B cell (primary cell): ENCODE data around the gene SKIC2. TPM values are rescaled to one million over a fixed set of nuclear protein-coding genes. Genes with fewer than 3 reads are reported as not detected.

Experiments
- ATAC-seq: fragments of 200-7000 bp; cut with Tn5 transposase; one replicate; pipeline ENCODE4 v1.10.0; 2021; ENCODE audit warnings: low read depth, mild to moderate bottlenecking, moderate number of reproducible peaks, moderate library complexity
- CTCF ChIA-PET: fragments of 350-600 bp; sonication (Branson Sonifier 250); formaldehyde crosslinking; loops from one replicate; lab custom pipeline; 2021; ENCODE audit warnings: antibody characterized with exemption, inconsistent platforms; lab: Charles Lee
- POLR2A ChIA-PET: fragments of 350-600 bp; sonication (Branson Sonifier 250); formaldehyde crosslinking; loops from one replicate; lab custom pipeline; 2021; ENCODE audit warnings: antibody characterized with exemption; lab: Charles Lee
- DNase-seq: peaks from one replicate; pipeline ENCODE4 v3.0.0; 2013
- H2AFZ ChIP-seq: 2 replicates; pipeline ENCODE4 v1.6.1; 2012; ENCODE audit warnings: mild to moderate bottlenecking, low read depth, low read length; ENCODE audit not compliant: insufficient read depth, poor library complexity, severe bottlenecking
- H3K27ac ChIP-seq, 2 donors: 1 replicate in 1 of 2; 2 replicates in 1 of 2; pipeline ENCODE4 v1.5.1; 2012 to 2013; ENCODE audit warnings: low read length in 2 of 2, mild to moderate bottlenecking in 2 of 2, moderate library complexity in 1 of 2
- H3K27me3 ChIP-seq, 4 experiments: fragments of 200-600 bp in 1 of 4; sonication (generic) in 1 of 4; replicated peaks in 1 of 4; 1 replicate in 2 of 4; 2 replicates in 2 of 4; pipeline versions ENCODE4 v1.6.1 to v1.7.0; 2013 to 2016; ENCODE audit warnings: low read length in 3 of 4, mild to moderate bottlenecking in 2 of 4, mixed read lengths in 1 of 4, moderate library complexity in 1 of 4; ENCODE audit not compliant: insufficient read depth in 4 of 4, control insufficient read depth in 3 of 4; ENCODE audit errors: control extremely low read depth in 1 of 4
- H3K36me3 ChIP-seq, 2 experiments: replicated peaks in 1 of 2; 1 replicate in 1 of 2; 2 replicates in 1 of 2; pipeline versions ENCODE4 v1.6.1 to v1.7.1; 2013; ENCODE audit warnings: low read length in 1 of 2; ENCODE audit not compliant: insufficient read depth in 2 of 2, control insufficient read depth in 1 of 2; ENCODE audit errors: control extremely low read depth in 1 of 2, extremely low read depth in 1 of 2
- H3K4me1 ChIP-seq, 2 donors: fragments of 200-600 bp in 1 of 2; sonication (generic) in 1 of 2; 1 replicate in 1 of 2; 2 replicates in 1 of 2; pipeline versions ENCODE4 v1.5.1 to v1.6.1; 2013 to 2017; ENCODE audit warnings: low read length in 2 of 2; ENCODE audit not compliant: control insufficient read depth in 2 of 2, insufficient read depth in 2 of 2
- H3K4me2 ChIP-seq: replicated peaks from 2 replicates; pipeline ENCODE3; 2012; ENCODE audit warnings: mild to moderate bottlenecking, low read depth, low read length; ENCODE audit not compliant: poor library complexity, severe bottlenecking
- H3K4me3 ChIP-seq, 5 experiments: fragments of 200-600 bp in 1 of 5; sonication (generic) in 1 of 5; 1 replicate in 3 of 5; 2 replicates in 2 of 5; pipeline versions ENCODE4 v1.5.1 to v1.7.0; 2011 to 2016; ENCODE audit warnings: low read length in 4 of 5, mild to moderate bottlenecking in 4 of 5, low read depth in 2 of 5, control low read depth in 1 of 5, moderate library complexity in 1 of 5; ENCODE audit not compliant: insufficient read depth in 1 of 5; ENCODE audit errors: control extremely low read depth in 1 of 5, extremely low read depth in 1 of 5
- H3K79me2 ChIP-seq: fragments of 200-600 bp; sonication (generic); one replicate; pipeline ENCODE4 v1.6.0; 2016; ENCODE audit warnings: low read length; ENCODE audit not compliant: control insufficient read depth, insufficient read depth
- H3K9ac ChIP-seq: fragments of 200-600 bp; sonication (generic); 2 replicates; pipeline ENCODE4 v1.6.1; 2017; ENCODE audit warnings: mild to moderate bottlenecking, low read length, moderate library complexity
- H3K9me3 ChIP-seq, 3 donors: one replicate each; pipeline versions ENCODE4 v1.6.1 to v1.7.1; 2013; ENCODE audit warnings: low read length in 2 of 3; ENCODE audit not compliant: control insufficient read depth in 2 of 3, insufficient read depth in 1 of 3; ENCODE audit errors: control extremely low read depth in 1 of 3
- H4K20me1 ChIP-seq: 2 replicates; pipeline ENCODE4 v1.6.0; 2012; ENCODE audit warnings: mild to moderate bottlenecking, low read length; ENCODE audit not compliant: insufficient read depth, control insufficient read depth, poor library complexity, severe bottlenecking
- H3K27ac Mint-ChIP-seq: one replicate; pipeline ENCODE4 v1.8.0; 2021; ENCODE audit warnings: mixed read lengths
- H3K27me3 Mint-ChIP-seq: one replicate; pipeline ENCODE4 v1.8.0; 2021; ENCODE audit warnings: mixed read lengths
- H3K4me1 Mint-ChIP-seq: one replicate; pipeline ENCODE4 v1.8.0; 2021; ENCODE audit warnings: mixed read lengths
- H3K4me3 Mint-ChIP-seq: one replicate; pipeline ENCODE4 v1.8.0; 2021; ENCODE audit warnings: mixed read lengths
- H3K9me3 Mint-ChIP-seq: one replicate; pipeline ENCODE4 v1.8.0; 2022; ENCODE audit warnings: mixed read lengths; ENCODE audit not compliant: insufficient read depth
- EZH2 ChIP-seq: IDR thresholded peaks from 2 replicates; pipeline ENCODE4 v1.6.1; 2012; ENCODE audit warnings: borderline replicate concordance, low read depth, mild to moderate bottlenecking, moderate library complexity, low read length; ENCODE audit not compliant: insufficient read depth, poor library complexity, severe bottlenecking
- WGBS: methylation state at CpG from one replicate; pipeline ENCODE4 v1.1.5; 2013; ENCODE audit warnings: missing lambda C conversion rate; ENCODE audit not compliant: insufficient coverage; 5-methylcytosine and 5-hydroxymethylcytosine counted together
- intact Hi-C: fragments of 100-400 bp; cut with micrococcal nuclease; formaldehyde crosslinking; loops from one replicate; pipeline ENCODE4 v1.10.0; 2022
- polyA plus RNA-seq: library from polyadenylated mRNA; depleted of rRNA; stranded (reverse); fragments of >200 nt; gene quantifications from 2 replicates; pipeline ENCODE4 v1.2.3, GENCODE V29; 2012
- total RNA-seq, 2 donors: library from RNA; stranded (reverse); fragments of 120-200 nt in 1 of 2; gene quantifications; 1 replicate in 1 of 2; 2 replicates in 1 of 2; pipeline versions ENCODE4 v1.2.3 to v1.2.4, GENCODE V29; 2013 to 2022
- TF ChIP-seq, protein P1 (sequence below): fragments of 200-600 bp; IDR thresholded peaks from one replicate; pipeline ENCODE4 v1.8.0; 2022; ENCODE audit warnings: antibody characterized with exemption, mild to moderate bottlenecking

SKIC2 gene
- total and polyA plus RNA-seq, 2 donors (not counting 1 experiment from before 2014, with no cell fraction given): 93.1 to 119 TPM

DNA sequence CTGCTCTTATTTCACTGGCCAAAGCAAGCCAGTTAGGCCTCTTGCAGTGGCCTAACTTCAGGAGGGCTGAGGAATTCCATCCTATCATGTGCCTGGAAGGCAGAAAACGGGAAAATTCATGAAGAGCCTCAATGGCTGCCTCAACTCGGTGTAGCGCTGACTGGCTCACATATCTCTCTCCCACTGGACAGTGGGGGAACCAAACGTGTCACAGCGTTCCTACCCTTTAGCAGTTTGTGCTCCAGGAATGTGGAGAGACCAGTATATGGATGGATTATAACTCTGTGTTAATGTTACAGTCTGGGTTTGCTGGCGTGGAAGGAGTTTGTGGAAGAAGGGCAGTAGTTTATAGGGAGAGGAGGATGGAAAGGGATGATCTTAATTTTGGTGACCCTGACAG lies 43.2 kb upstream of the SKIC2 start:
- Histone ChIP-seq H3K9me3 (no peaks in the 10 kb centered on the region), H3K27me3 (no peaks in the 10 kb centered on the region), H3K4me3 (no peak overlapping the region), H3K27ac (no peak overlapping the region), H3K36me3 (no peaks in the 10 kb centered on the region), H2AFZ (no peak overlapping the region), H3K9ac (no peak overlapping the region), H4K20me1 (no peaks in the 10 kb centered on the region), H3K4me2 (no peak overlapping the region), H3K79me2 (no peaks in the 10 kb centered on the region), H3K4me1 (no peaks in the 10 kb centered on the region)
- Mint-ChIP-seq H3K4me1 (no peaks in the 10 kb centered on the region), H3K27ac (no peak overlapping the region), H3K9me3 (no peaks in the 10 kb centered on the region), H3K27me3 (peaks cover 13% of the 10 kb centered on the region), H3K4me3 (no peak overlapping the region)
- TF ChIP-seq EZH2: no peak
- TF ChIP-seq, protein P1, sequence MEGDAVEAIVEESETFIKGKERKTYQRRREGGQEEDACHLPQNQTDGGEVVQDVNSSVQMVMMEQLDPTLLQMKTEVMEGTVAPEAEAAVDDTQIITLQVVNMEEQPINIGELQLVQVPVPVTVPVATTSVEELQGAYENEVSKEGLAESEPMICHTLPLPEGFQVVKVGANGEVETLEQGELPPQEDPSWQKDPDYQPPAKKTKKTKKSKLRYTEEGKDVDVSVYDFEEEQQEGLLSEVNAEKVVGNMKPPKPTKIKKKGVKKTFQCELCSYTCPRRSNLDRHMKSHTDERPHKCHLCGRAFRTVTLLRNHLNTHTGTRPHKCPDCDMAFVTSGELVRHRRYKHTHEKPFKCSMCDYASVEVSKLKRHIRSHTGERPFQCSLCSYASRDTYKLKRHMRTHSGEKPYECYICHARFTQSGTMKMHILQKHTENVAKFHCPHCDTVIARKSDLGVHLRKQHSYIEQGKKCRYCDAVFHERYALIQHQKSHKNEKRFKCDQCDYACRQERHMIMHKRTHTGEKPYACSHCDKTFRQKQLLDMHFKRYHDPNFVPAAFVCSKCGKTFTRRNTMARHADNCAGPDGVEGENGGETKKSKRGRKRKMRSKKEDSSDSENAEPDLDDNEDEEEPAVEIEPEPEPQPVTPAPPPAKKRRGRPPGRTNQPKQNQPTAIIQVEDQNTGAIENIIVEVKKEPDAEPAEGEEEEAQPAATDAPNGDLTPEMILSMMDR: no peak
- ATAC-seq (no peak), DNase-seq (no peak)
- intact Hi-C loops: no loop called here
- WGBS: 94% methylated on average over 3 of the region's 6 CpGs
- CTCF ChIA-PET: interaction anchor here (1.3 kb wide), 1 partner anchor 26 kb away, joined by 4 read pairs; no protein-coding TSS in a partner anchor
- POLR2A ChIA-PET: no interaction called here

DNA sequence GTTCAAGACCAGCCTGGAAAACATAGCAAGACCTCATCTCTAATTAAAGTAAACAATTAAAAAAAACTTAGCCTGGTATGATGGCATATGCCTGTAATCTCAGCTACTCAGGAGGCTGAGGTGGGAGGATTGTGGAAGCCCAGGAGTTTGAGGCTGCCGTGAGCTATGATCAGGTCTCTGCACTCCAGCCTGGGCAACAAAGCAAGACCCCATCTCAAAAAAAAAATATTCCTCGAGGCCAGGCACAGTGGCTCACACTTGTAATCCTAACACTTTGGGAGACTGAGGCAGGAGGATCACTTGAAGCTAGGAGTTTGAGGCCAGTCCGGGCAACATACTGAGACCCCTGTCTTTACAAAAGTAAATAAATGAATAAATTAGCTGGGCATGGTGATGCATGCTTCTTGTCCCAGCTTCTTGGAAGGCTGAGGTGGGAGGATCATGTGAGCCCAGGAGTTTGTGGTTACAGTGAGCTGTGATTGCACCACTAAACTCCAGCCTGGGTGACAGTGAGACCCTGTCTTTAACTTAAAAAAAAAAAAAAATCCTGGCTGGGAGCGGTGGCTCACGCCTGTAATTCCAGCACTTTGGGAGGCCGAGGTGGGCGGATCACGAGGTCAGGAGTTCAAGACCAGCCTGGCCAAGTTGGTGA lies 40.8 kb upstream of the SKIC2 start:
- Histone ChIP-seq H3K4me1 (no peaks in the 10 kb centered on the region), H3K9me3 (no peaks in the 10 kb centered on the region), H3K27me3 (no peaks in the 10 kb centered on the region), H2AFZ (no peak overlapping the region), H3K79me2 (no peaks in the 10 kb centered on the region), H3K27ac (no peak overlapping the region), H3K4me3 (no peak overlapping the region), H4K20me1 (no peaks in the 10 kb centered on the region), H3K9ac (no peak overlapping the region), H3K36me3 (no peaks in the 10 kb centered on the region), H3K4me2 (no peak overlapping the region)
- Mint-ChIP-seq H3K4me1 (no peaks in the 10 kb centered on the region), H3K9me3 (no peaks in the 10 kb centered on the region), H3K4me3 (no peak overlapping the region), H3K27ac (no peak overlapping the region), H3K27me3 (peaks cover 9% of the 10 kb centered on the region)
- ChIA-PET POLR2A (no interaction called here), CTCF (interaction anchor here (1.1 to 1.7 kb wide), 2 partner anchors 28 to 35 kb away, joined by 3 read pairs; no protein-coding TSS in a partner anchor)
- WGBS: no CpG with 5 or more reads among the region's 8 CpGs
- no peak for DNase-seq
- intact Hi-C loops: no loop called here
- no peak for ATAC-seq
- no peak for TF ChIP-seq EZH2
- TF ChIP-seq, protein P1: no peak
